ENCODE measurements around the gene TNNC2. TPM values are rescaled to one million over a fixed set of nuclear protein-coding genes. Genes with fewer than 3 reads are reported as not detected.

Gene TNNC2
- total and polyA plus RNA-seq, 2 of the 13 experiments (the other 11 are each of a cell fraction or from before 2014, with no cell fraction given): 1.8 to 4.7 TPM

DNA sequence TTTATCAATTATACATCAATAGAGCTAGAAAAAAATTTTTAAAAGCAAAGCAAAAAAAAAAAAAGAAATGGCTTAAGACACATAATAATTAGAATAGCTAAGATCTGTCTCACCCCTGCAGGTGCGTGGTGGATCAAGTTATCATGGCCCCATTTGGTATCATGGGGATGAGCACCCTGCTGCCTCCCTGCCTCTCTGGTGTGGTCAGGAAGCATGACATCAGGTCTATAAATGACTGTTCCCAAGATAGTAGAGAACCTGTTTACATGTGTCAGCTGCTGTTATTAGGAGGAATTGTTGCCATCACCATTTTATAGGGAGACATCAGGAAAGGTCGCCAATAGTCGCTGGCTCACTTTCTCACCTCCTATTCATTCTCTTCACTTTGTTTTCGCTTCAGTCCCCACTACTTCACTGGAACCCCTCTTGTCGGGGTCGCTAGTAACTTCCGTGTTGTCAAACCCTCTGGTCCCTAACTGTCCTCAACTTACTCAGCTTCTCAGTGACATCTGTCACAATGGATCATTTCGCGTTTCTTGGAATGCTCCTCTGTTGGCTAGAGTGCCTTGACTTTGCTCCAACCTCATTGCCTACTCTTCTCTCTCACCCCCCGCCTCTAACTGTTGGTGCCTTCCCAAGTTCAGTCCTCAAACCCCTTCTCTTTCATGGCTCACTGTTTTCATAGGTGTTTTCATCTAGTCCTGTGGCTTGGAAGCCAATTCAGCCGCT, 30.6 kb downstream of the TNNC2 start:
- CTCF ChIA-PET (ENCODE audit: low intra/inter-chr PET ratio, low total read pairs): no interaction called here
- Histone ChIP-seq H3K4me2 (ENCODE audit: low read depth, low read length) (no peak overlapping the region), H3K4me1 (ENCODE audit: insufficient read depth, low read length) (peaks cover 11% of the 10 kb centered on the region), H4K20me1 (ENCODE audit: insufficient read depth, low read length) (no peaks in the 10 kb centered on the region), H3K27ac (ENCODE audit: extremely low read length, insufficient read depth, low read length) (no peak overlapping the region), H2AFZ (ENCODE audit: low read length) (no peak overlapping the region), H3K9ac (ENCODE audit: insufficient read depth, low read depth, low read length) (no peak overlapping the region), H3K4me3 (replicated peaks in 1 of 3; ENCODE audit: insufficient read depth in 1 of 3, low read depth in 2 of 3, low read length in 3 of 3) (no peak overlapping the region), H3K9me3 (ENCODE audit: low read length) (no peaks in the 10 kb centered on the region), H3K27me3 (ENCODE audit: control insufficient read depth in 1 of 2, insufficient read depth in 2 of 2, low read length in 2 of 2) (no peaks in the 10 kb centered on the region; a peak in 1 of 5 replicates), H3K36me3 (replicated peaks in 1 of 2; ENCODE audit: control insufficient read depth in 1 of 2, insufficient read depth in 2 of 2, low read length in 2 of 2) (peaks cover 19 to 36% of the 10 kb centered on the region in 2 experiments), H3K79me2 (ENCODE audit: insufficient read depth, low read length) (peaks cover 11% of the 10 kb centered on the region)
- FAIRE-seq: no peak
- intact Hi-C loops (cut with micrococcal nuclease; ENCODE audit: unreplicated experiment): loop anchor here (10.0 kb wide), 1 partner anchor 88 kb away; the partner anchor contains the start of genes SPATA25 and ZSWIM1
- ATAC-seq: no peak
- TF ChIP-seq RBFOX2 (IDR thresholded peaks at IDR 0.05; ENCODE audit: low read depth, low read length) (0 out of 2 replicates have a peak, but pooled peaks have one; percentile 46), ZNF33A (CRISPR knock-in tag; IDR thresholded peaks at IDR 0.05; ENCODE audit: borderline replicate concordance) (no peak)
- BruUV-seq (replicated peaks): no TSS peak
- POLR2A ChIA-PET: no interaction called here
- no peak for DNase-seq (ENCODE audit: low spot score)
- WGBS (ENCODE audit: low lambda C conversion rate): 97% methylated on average over 11 of the region's 11 CpGs
- in situ Hi-C loops (cut with HindIII; ENCODE audit: extremely low pct_ligation_motif_present, low pct_unique_long_range_greater_than_20kb): loop anchor here (25.0 kb wide), 1 partner anchor 566 kb away; no protein-coding TSS in a partner anchor

- Histone ChIP-seq H3K79me2 (ENCODE audit: insufficient read depth, low read length) (peaks cover 11% of the 10 kb centered on the region), H2AFZ (ENCODE audit: low read length) (no peak overlapping the region), H3K9me3 (ENCODE audit: low read length) (no peaks in the 10 kb centered on the region), H4K20me1 (ENCODE audit: insufficient read depth, low read length) (no peaks in the 10 kb centered on the region), H3K9ac (ENCODE audit: insufficient read depth, low read depth, low read length) (peak overlapping the region; percentile 91), H3K27me3 (ENCODE audit: control insufficient read depth in 1 of 2, insufficient read depth in 2 of 2, low read length in 2 of 2) (peaks cover 0 to 8% of the 10 kb centered on the region in 2 experiments; a peak in 1 of 5 replicates), H3K4me1 (ENCODE audit: insufficient read depth, low read length) (peaks cover 11% of the 10 kb centered on the region), H3K4me2 (ENCODE audit: low read depth, low read length) (peak overlapping the region; percentile 100), H3K36me3 (replicated peaks in 1 of 2; ENCODE audit: control insufficient read depth in 1 of 2, insufficient read depth in 2 of 2, low read length in 2 of 2) (peaks cover 13 to 29% of the 10 kb centered on the region in 2 experiments), H3K27ac (ENCODE audit: extremely low read length, insufficient read depth, low read length) (peak overlapping the region; percentile 68), H3K4me3 (replicated peaks in 1 of 3; ENCODE audit: insufficient read depth in 1 of 3, low read depth in 2 of 3, low read length in 3 of 3) (peak overlapping the region; percentile 89 to 96 (median 94))
- ChIA-PET POLR2A (interaction anchor here (0.6 to 1.4 kb wide), 17 partner anchors 9 to 455 kb away, joined by 3 to 8 read pairs (median 4); partner anchors contain the start of genes ACOT8, CTSA, NEURL2 and PCIF1), CTCF (ENCODE audit: low intra/inter-chr PET ratio, low total read pairs) (no interaction called here)
- no peak for FAIRE-seq
- BruUV-seq (replicated peaks): TSS peak; percentile 82
- ATAC-seq: peak; percentile 21
- 15% methylated on average over 19 of the region's 19 CpGs for WGBS (ENCODE audit: low lambda C conversion rate)
- in situ Hi-C loops (cut with HindIII; ENCODE audit: extremely low pct_ligation_motif_present, low pct_unique_long_range_greater_than_20kb) (loop anchor here (25.0 kb wide), 1 partner anchor 570 kb away; no protein-coding TSS in a partner anchor), intact Hi-C loops (cut with micrococcal nuclease; ENCODE audit: unreplicated experiment) (loop anchor here (10.0 kb wide), 1 partner anchor 92 kb away; the partner anchor contains the start of genes SPATA25 and ZSWIM1)
- no peak for DNase-seq (ENCODE audit: low spot score)
- TF ChIP-seq, protein P1, sequence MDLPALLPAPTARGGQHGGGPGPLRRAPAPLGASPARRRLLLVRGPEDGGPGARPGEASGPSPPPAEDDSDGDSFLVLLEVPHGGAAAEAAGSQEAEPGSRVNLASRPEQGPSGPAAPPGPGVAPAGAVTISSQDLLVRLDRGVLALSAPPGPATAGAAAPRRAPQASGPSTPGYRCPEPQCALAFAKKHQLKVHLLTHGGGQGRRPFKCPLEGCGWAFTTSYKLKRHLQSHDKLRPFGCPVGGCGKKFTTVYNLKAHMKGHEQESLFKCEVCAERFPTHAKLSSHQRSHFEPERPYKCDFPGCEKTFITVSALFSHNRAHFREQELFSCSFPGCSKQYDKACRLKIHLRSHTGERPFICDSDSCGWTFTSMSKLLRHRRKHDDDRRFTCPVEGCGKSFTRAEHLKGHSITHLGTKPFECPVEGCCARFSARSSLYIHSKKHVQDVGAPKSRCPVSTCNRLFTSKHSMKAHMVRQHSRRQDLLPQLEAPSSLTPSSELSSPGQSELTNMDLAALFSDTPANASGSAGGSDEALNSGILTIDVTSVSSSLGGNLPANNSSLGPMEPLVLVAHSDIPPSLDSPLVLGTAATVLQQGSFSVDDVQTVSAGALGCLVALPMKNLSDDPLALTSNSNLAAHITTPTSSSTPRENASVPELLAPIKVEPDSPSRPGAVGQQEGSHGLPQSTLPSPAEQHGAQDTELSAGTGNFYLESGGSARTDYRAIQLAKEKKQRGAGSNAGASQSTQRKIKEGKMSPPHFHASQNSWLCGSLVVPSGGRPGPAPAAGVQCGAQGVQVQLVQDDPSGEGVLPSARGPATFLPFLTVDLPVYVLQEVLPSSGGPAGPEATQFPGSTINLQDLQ (CRISPR knock-in tag; IDR thresholded peaks at IDR 0.05): no peak
- peak; percentile 88 for TF ChIP-seq ZNF468 (CRISPR knock-in tag; IDR thresholded peaks at IDR 0.05)
- TF ChIP-seq EEA1 (CRISPR knock-in tag; IDR thresholded peaks at IDR 0.05; ENCODE audit: borderline replicate concordance): no peak
- no peak for TF ChIP-seq ZNF276 (CRISPR knock-in tag; IDR thresholded peaks at IDR 0.05; ENCODE audit: low read depth)
- TF ChIP-seq ZNF674 (CRISPR knock-in tag; IDR thresholded peaks at IDR 0.05; ENCODE audit: low read depth): 0 out of 2 replicates have a peak, but pooled peaks have one; percentile 19
- no peak for TF ChIP-seq ZNF510 (CRISPR knock-in tag; IDR thresholded peaks at IDR 0.05; ENCODE audit: low read depth)
- peak; percentile 35 for TF ChIP-seq RBM22 (optimal IDR thresholded peaks at IDR 0.05; ENCODE audit: low read length)
- peak; percentile 11 for TF ChIP-seq ZEB1 (IDR thresholded peaks at IDR 0.05; ENCODE audit: insufficient replicate concordance, low read depth)
These were observed 34.6 kb downstream of the TNNC2 start for GRCh38 chr20:45792317-45793118.
